Measurements from ENCODE around the gene DLG4.
"Not testable (repeated sequence)": the region's sequence is repeated elsewhere in the genome, so short reads cannot be mapped to it uniquely, and the experiment has no call there.

Gene DLG4

DNA sequence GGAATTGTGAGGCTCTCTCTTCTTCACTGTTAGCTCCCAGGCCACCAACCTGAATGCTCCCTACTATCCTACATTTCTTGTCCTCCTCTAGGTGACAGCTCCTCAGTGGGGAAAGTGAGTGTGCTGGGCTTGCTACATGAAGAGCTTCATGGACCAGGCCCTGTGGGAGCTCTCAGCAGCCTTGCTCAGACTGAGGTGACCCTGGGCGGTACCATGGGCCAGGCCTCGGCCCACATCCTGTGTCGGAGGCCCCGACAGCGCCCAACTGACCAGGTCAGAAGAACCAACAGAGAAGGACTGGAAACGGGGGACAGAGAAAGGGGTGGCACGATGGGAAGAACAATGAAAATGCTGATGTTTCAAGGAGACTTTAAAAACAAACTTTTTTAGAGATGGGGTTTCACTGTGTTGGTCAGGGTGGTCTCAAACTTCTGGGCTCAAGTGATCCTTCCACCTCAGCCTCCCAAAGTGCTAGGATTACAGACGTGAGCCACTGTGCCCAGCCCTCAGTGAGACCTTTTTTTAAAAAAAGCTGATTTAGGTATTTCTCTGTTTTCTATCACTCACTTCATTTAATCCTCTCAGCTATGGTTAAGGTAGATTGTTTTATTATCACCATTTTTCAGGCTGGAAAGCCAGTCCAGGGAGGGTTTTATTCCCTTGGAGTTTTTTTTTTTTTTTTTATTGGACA is 37.3 kb upstream of the DLG4 start:
- Histone ChIP-seq H3K36me3 (ENCODE audit: control insufficient read depth, insufficient read depth, low read length) (peaks cover 21% of the 10 kb centered on the region), H3K9ac (ENCODE audit: low read length) (peak overlapping the region; percentile 25), H3K4me3 (ENCODE audit: low read length) (no peak overlapping the region), H3K27ac (ENCODE audit: low read depth, low read length) (no peak overlapping the region), H3K27me3 (ENCODE audit: control insufficient read depth, insufficient read depth, low read length) (peaks cover 3% of the 10 kb centered on the region), H3K4me1 (ENCODE audit: control insufficient read depth, insufficient read depth, low read length) (peaks cover 9% of the 10 kb centered on the region)

DNA sequence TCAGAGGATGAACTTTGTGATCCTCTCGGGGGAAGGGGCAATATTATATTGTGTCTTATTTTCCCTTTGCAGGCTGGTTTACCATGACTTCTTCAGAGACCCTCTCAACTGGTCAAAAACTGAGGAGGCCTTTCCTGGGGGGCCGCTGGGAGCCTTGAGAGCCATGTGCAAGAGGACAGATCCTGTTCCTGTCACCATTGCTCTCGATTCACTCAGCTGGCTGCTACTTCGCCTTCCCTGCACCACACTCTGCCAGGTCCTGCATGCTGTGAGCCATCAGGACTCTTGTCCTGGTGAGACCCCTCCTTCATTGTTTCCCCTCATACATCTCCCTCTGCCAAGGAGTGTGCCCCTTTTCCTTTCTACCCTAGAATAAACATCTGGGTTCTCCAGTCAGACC is 34.9 kb upstream of the DLG4 start:
- Histone ChIP-seq H3K27ac (ENCODE audit: low read depth, low read length) (no peak overlapping the region), H3K4me1 (ENCODE audit: control insufficient read depth, insufficient read depth, low read length) (peaks cover 15% of the 10 kb centered on the region), H3K9ac (ENCODE audit: low read length) (no peak overlapping the region), H3K36me3 (ENCODE audit: control insufficient read depth, insufficient read depth, low read length) (peaks cover 21% of the 10 kb centered on the region), H3K4me3 (ENCODE audit: low read length) (no peak overlapping the region), H3K27me3 (ENCODE audit: control insufficient read depth, insufficient read depth, low read length) (no peaks in the 10 kb centered on the region)

DNA sequence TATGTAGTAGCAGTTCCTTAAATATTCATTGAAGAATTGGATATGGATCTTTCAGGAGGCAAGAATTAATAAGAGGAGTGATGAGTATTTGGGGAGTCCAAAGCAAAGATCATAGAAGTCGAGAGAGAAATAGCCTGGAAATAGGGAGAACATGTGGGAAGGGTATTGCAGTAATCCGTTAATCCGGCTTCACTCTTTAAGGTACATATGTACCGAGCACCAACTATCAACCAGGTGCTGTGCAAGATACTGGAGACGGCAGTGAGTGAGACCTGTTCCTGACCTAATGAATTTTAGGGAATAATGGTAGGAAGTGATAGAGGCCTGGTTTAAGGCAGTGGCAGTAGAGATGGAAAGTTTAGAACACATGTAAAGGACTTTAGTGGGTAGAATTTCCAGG is 33.4 kb upstream of the DLG4 start:
- Histone ChIP-seq H3K9ac (ENCODE audit: low read length) (no peak overlapping the region), H3K36me3 (ENCODE audit: control insufficient read depth, insufficient read depth, low read length) (peaks cover 15% of the 10 kb centered on the region), H3K4me3 (ENCODE audit: low read length) (peak overlapping the region; percentile 85), H3K27ac (ENCODE audit: low read depth, low read length) (peak overlapping the region; percentile 100), H3K4me1 (ENCODE audit: control insufficient read depth, insufficient read depth, low read length) (peaks cover 15% of the 10 kb centered on the region), H3K27me3 (ENCODE audit: control insufficient read depth, insufficient read depth, low read length) (no peaks in the 10 kb centered on the region)

DNA sequence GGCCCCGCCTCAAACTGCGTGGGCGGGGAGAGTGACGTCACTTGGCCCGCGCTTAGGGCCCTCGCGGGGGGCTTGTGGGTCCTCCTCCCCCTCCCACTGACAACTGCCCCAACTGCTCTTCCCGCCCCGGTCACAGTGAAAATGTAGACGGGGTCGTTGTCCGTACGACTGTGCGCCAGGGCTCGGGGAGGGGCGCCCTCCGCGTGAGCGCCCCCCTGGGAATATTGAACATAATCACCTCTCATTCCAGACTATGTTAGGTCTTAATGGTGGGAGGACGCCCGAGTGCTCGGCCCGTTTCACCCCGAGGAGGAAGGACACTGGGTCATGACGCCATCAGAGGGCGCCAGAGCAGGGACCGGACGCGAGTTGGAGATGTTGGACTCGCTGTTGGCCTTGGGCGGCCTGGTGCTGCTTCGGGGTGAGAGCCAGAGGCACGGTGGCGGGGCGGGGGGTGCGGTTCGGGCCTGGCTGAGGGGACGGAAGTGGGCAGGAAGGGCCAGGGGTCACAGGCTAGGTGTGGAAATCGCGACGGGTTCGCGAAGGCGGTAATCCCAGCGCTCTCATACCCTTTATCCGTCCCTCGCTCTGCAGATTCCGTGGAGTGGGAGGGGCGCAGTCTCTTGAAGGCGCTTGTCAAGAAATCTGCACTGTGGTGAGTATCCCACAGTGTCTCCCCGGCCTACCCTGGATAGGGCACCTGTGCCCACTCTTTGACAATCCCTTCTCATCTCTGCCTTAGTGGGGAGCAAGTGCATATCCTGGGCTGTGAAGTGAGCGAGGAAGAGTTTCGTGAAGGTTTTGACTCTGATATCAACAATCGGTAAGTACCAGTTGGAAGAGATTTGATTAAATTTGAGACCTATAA is 32.8 kb upstream of the DLG4 start, which contains the start of gene ELP5:
Gene ELP5, plus strand, starts transcription at position 40 of the 868 bp plus-strand sequence. Its CDS starts 336 bp downstream, at position 376.
- no peaks in the 10 kb centered on the region for H3K27me3 ChIP-seq (ENCODE audit: control insufficient read depth, insufficient read depth, low read length)
- H3K36me3 ChIP-seq (ENCODE audit: control insufficient read depth, insufficient read depth, low read length), result peaks cover 14% of the 10 kb centered on the region
- peaks cover 15% of the 10 kb centered on the region for H3K4me1 ChIP-seq (ENCODE audit: control insufficient read depth, insufficient read depth, low read length)
- peak within 1 kb of the TSS; percentile 92 for H3K9ac ChIP-seq (ENCODE audit: low read length)
- H3K4me3 ChIP-seq (ENCODE audit: low read length), result peak within 1 kb of the TSS; percentile 85
- peak within 1 kb of the TSS; percentile 100 for H3K27ac ChIP-seq (ENCODE audit: low read depth, low read length)

DNA sequence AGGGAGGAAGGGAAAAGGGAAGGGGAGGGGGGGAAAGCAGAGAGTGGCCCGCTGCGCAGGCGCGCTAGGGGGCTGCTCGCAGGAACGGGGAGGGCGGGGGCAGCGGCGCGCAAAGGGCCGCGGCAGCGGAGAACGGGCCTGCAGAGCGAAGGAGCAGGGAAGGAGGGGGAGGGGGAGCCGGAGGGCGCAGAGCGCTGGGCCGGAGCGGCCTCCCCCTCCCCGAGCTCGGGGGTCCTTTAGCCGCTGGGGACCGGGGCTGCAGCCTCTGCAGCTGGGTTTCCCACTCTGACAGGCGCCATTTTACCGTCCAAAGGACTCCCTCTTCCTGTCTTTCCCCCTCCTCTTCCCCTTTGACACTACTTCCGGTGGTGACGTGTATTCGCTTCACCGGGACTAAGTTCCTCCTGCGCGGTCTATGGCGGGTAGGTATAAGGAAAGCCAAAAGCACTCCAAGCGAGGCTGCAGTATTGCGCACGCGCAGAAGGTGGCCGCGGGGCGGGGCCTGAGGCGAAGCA is 32.1 kb upstream of the DLG4 start, which contains the start of gene CTDNEP1:
Gene CTDNEP1, minus strand, starts transcription at position 74 of the 515 bp plus-strand sequence. CDS start 438 bp downstream, outside the sequence.
- no peaks in the 10 kb centered on the region for H3K27me3 ChIP-seq (ENCODE audit: control insufficient read depth, insufficient read depth, low read length)
- peak within 1 kb of the TSS; percentile 100 for H3K27ac ChIP-seq (ENCODE audit: low read depth, low read length)
- peaks cover 15% of the 10 kb centered on the region for H3K4me1 ChIP-seq (ENCODE audit: control insufficient read depth, insufficient read depth, low read length)
- H3K4me3 ChIP-seq (ENCODE audit: low read length), result peak within 1 kb of the TSS; percentile 85
- H3K9ac ChIP-seq (ENCODE audit: low read length), result peak within 1 kb of the TSS; percentile 92
- peaks cover 11% of the 10 kb centered on the region for H3K36me3 ChIP-seq (ENCODE audit: control insufficient read depth, insufficient read depth, low read length)

DNA sequence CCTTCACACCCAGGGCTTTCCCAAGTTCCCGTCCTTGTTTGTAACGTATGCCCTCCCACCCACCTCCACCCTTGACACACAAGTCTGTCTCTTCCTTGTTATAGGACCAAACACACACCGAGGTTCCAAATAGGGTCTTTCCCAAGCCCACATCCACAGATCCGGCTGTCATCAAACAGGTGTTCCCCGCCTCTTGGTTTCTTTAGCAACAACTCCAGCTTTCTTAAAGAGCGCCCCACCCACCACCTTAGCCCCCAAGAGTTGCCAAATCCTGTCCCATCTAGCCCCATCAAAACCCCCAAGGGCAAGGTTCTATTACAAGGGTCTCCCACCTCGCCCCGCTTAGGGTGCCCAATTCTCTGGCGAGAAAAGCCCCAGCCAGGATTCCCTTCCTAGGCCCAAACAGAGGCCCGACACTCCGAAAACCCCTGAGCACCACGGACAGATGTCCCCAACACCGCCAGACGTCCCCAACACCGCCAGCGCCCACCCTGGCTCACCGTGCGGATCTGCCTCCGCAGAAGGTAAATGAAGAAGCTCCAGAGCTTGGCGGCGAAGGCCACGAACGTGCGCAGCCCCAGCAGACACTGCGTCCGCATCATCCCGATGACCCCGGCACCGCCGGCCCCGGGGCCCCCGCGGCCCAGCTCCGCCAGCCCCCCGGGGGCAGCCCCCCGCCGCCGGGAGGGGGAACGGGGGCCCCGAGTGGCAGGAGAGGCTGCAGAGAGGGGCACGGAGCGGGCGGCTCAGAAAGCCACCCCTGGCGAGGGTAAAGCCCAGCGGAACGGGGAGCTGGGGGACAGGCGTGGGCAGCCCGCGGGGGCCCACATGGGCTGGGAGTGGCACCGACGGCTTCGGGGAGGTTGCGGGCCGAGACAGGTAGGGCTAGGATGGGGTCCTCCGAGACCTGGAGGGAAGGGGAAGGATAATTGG is 31.3 kb upstream of the DLG4 start:
- peaks cover 13% of the 10 kb centered on the region for H3K36me3 ChIP-seq (ENCODE audit: control insufficient read depth, insufficient read depth, low read length)
- peaks cover 15% of the 10 kb centered on the region for H3K4me1 ChIP-seq (ENCODE audit: control insufficient read depth, insufficient read depth, low read length)
- H3K9ac ChIP-seq (ENCODE audit: low read length), result peak overlapping the region; percentile 83
- peak overlapping the region; percentile 83 for H3K4me3 ChIP-seq (ENCODE audit: low read length)
- H3K27ac ChIP-seq (ENCODE audit: low read depth, low read length), result peak overlapping the region; percentile 100
- H3K27me3 ChIP-seq (ENCODE audit: control insufficient read depth, insufficient read depth, low read length), result no peaks in the 10 kb centered on the region

DNA sequence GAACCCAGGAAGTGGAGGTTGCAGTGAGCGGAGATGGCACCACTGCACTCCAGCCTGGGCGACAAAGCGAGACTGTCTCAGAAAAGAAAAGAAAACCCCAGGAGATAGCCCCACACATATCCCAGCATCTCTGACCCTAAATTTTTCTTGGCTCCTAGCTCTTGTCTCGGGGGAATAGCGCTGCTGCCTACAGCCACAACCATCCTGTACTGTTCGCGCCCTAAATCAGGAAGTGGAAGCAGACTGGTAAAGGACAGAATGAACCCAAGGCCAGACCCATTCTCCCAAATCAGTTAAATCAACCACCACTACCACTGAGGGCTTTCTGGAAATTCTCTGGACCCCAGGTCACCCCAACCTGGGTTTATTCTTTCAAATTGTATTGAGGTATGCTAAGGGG is 30.2 kb upstream of the DLG4 start:
- H3K4me1 ChIP-seq (ENCODE audit: control insufficient read depth, insufficient read depth, low read length), result peaks cover 15% of the 10 kb centered on the region
- no peaks in the 10 kb centered on the region for H3K27me3 ChIP-seq (ENCODE audit: control insufficient read depth, insufficient read depth, low read length)
- H3K36me3 ChIP-seq (ENCODE audit: control insufficient read depth, insufficient read depth, low read length), result peaks cover 16% of the 10 kb centered on the region
- H3K27ac ChIP-seq (ENCODE audit: low read depth, low read length), result no peak overlapping the region
- peak overlapping the region; percentile 83 for H3K4me3 ChIP-seq (ENCODE audit: low read length)
- no peak overlapping the region for H3K9ac ChIP-seq (ENCODE audit: low read length)

DNA sequence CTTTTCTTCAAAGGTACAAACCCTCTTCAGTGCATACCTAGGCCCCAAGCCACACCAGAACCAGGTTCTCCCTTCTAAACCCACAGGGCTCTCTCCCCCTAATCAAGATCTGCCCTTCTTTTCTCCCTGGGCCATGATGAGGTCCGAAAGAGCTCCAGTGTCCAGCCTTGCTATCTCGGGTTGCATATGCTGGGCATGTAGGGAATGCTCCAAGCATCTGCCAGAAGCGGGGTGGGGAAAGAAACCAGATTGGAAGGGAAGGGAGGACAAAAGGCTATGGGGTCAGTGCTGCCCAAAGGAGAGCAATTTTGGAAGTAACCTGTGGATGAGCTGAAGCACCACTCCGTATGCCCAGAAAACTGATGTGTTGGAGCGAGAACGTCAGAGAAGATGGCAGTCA is 29.6 kb upstream of the DLG4 start:
- Histone ChIP-seq H3K27ac (ENCODE audit: low read depth, low read length) (no peak overlapping the region), H3K4me1 (ENCODE audit: control insufficient read depth, insufficient read depth, low read length) (peaks cover 15% of the 10 kb centered on the region), H3K4me3 (ENCODE audit: low read length) (peak overlapping the region; percentile 30), H3K27me3 (ENCODE audit: control insufficient read depth, insufficient read depth, low read length) (no peaks in the 10 kb centered on the region), H3K36me3 (ENCODE audit: control insufficient read depth, insufficient read depth, low read length) (peaks cover 15% of the 10 kb centered on the region), H3K9ac (ENCODE audit: low read length) (no peak overlapping the region)

DNA sequence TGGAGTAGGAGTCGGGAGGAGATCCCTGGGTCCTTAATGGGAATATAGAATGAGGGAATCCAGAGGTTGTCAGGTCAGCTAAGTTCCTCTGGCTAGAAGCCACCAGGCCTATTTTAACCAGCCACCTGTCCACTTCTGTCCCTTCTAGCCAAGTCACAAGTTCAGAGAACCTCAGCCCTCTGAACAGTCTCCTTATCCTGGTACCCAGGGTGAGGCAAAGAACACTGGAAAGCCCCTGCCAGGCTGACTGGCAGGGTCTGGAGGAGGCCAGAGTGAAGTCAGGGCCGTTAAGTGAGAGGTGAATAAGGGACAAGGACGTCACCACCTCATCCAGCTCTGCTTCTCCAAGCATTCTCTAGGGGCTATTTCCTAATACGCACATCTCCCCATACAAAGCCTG is 29.2 kb upstream of the DLG4 start:
- Histone ChIP-seq H3K4me3 (ENCODE audit: low read length) (no peak overlapping the region), H3K27ac (ENCODE audit: low read depth, low read length) (no peak overlapping the region), H3K4me1 (ENCODE audit: control insufficient read depth, insufficient read depth, low read length) (peaks cover 15% of the 10 kb centered on the region), H3K36me3 (ENCODE audit: control insufficient read depth, insufficient read depth, low read length) (peaks cover 18% of the 10 kb centered on the region), H3K27me3 (ENCODE audit: control insufficient read depth, insufficient read depth, low read length) (no peaks in the 10 kb centered on the region), H3K9ac (ENCODE audit: low read length) (no peak overlapping the region)

DNA sequence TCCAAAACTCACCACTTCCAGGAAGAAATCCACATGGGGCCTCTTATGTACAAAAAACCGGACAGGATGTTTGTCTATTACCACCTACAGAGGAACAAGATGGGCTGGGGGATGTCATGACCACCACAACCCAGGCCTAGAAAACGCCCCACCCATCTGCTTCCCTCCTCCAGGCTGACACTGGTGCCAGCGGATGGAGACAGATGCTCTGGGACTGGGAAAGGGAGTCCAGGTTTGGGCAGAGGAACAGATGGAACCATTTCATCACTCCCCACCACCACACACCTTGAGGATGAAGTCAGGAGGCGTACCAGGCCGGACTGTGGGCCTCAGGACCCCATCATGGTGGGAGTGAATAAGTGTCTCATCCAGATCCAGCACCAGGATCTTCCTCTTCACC is 27.1 kb upstream of the DLG4 start:
- no peaks in the 10 kb centered on the region for H3K27me3 ChIP-seq (ENCODE audit: control insufficient read depth, insufficient read depth, low read length)
- peaks cover 18% of the 10 kb centered on the region for H3K36me3 ChIP-seq (ENCODE audit: control insufficient read depth, insufficient read depth, low read length)
- H3K4me3 ChIP-seq (ENCODE audit: low read length), result no peak overlapping the region
- no peak overlapping the region for H3K9ac ChIP-seq (ENCODE audit: low read length)
- H3K27ac ChIP-seq (ENCODE audit: low read depth, low read length), result no peak overlapping the region
- peaks cover 6% of the 10 kb centered on the region for H3K4me1 ChIP-seq (ENCODE audit: control insufficient read depth, insufficient read depth, low read length)

DNA sequence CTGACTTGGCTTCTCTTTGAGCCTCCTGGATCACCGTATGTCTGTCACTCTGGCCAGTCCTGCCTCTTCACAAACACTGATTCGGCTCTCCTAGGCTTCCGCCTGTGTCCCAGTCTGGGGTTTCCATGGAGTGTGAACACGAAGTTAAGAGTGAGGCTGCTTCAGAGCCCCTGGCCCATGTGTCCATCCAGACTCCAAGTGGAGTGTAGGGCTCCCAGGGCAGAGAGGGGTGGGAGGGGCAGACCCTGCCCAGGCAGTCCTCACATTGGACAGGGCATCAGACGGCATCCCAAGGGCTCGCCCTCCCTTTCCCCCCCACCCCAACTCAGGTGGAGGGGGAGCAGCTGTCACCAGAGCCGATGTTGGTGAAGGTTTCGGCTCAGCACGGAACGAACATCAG is 24.2 kb upstream of the DLG4 start:
- Histone ChIP-seq H3K4me1 (ENCODE audit: control insufficient read depth, insufficient read depth, low read length) (peaks cover 11% of the 10 kb centered on the region), H3K36me3 (ENCODE audit: control insufficient read depth, insufficient read depth, low read length) (peaks cover 25% of the 10 kb centered on the region)
- H3K4me3 ChIP-seq (ENCODE audit: low read length); H3K27ac ChIP-seq (ENCODE audit: low read depth, low read length); H3K9ac ChIP-seq (ENCODE audit: low read length); H3K27me3 ChIP-seq (ENCODE audit: control insufficient read depth, insufficient read depth, low read length): not testable (repeated sequence)

DNA sequence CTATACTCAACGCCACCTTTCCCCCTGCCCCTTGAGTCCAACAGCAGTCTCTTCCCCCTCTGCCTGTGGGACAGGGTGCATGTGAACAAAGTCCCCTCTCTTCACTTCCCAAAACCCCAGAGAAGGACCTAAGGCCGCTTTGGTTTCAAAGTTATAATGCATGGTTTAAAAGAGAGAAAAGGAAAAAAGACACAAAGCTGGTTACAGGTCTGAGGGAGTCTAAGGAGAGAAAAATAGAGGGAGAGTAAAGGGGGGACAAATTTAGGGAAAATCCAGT is 23.8 kb upstream of the DLG4 start:
- Histone ChIP-seq H3K27ac (ENCODE audit: low read depth, low read length) (peak overlapping the region; percentile 98), H3K36me3 (ENCODE audit: control insufficient read depth, insufficient read depth, low read length) (peaks cover 25% of the 10 kb centered on the region), H3K4me3 (ENCODE audit: low read length) (peak overlapping the region; percentile 84), H3K9ac (ENCODE audit: low read length) (peak overlapping the region; percentile 58), H3K4me1 (ENCODE audit: control insufficient read depth, insufficient read depth, low read length) (peaks cover 11% of the 10 kb centered on the region), H3K27me3 (ENCODE audit: control insufficient read depth, insufficient read depth, low read length) (no peaks in the 10 kb centered on the region)

Data from rectal smooth muscle tissue (tissue), 1 donor.